Right renal pelvis (tissue), 4 donors: Measurements from ENCODE around the gene SEMA4G. TPM values are rescaled to one million over a fixed set of nuclear protein-coding genes. Genes with fewer than 3 reads are reported as not detected.
"Not testable (repeated sequence)": the region's sequence is repeated elsewhere in the genome, so short reads cannot be mapped to it uniquely, and the experiment has no call there.

Experiments
- DNase-seq, 4 donors: peaks; one replicate each; pipeline ENCODE4 v3.0.0-alpha.2; 2013; ENCODE audit warnings: low read depth in 4 of 4, low spot score in 3 of 4, missing footprints in 1 of 4
- polyA plus RNA-seq, 4 donors: library from polyadenylated mRNA; unstranded; fragments of 120-200 nt; gene quantifications; one replicate each; pipeline ENCODE4 v1.2.1, GENCODE V29; 2013; ENCODE audit not compliant: insufficient read length in 4 of 4

The SEMA4G gene
- polyA plus RNA-seq, 4 donors, result 43.1 to 55.2 (median 46.7) TPM

DNA sequence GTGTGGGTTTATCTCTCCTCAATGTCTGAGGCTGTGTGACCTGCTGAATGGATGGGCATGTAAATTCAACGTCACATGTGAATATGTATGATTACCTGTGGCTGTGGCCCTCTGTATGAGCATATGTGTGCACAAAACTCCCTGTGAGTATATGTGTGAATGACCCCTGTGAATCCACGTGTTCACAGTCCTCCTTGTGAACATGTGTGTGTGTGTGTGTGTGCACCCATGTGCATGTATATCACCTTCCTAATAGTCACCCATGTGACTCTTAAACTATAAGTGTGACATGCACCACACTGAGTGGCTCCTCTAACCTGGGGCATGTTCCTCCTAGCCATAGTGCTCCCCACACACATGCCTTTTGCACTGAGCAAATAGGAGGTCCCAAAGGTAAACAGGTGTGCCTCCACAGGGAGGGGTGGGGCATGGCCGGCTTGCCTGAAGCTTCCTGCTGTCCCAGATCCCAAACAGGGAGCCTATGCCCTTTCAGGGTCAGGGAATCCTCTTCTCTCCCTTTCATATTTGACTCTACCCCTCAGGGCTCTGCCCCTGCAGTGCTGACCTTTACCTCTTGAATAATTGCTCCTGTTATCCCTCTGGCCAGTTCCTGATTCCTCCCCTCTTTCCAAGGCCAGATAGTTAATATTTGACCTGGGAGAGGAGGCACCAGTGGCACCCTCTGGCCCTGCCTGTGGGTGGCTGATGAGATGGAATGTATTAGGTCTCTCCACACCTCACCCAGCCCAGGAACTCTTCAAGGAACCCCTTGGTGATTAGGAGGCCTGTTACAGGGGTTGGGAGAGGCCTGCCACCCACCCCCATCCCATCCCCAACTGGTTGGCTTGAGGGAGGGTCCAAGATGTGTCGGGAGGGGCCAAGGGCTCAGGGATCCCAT lies 1.9 kb downstream of the SEMA4G start:
- DNase-seq, result no peak

- DNase-seq, result no peak
These were observed 3.0 kb downstream of the SEMA4G start for GRCh38 chr10:100972115-100972903.

DNA sequence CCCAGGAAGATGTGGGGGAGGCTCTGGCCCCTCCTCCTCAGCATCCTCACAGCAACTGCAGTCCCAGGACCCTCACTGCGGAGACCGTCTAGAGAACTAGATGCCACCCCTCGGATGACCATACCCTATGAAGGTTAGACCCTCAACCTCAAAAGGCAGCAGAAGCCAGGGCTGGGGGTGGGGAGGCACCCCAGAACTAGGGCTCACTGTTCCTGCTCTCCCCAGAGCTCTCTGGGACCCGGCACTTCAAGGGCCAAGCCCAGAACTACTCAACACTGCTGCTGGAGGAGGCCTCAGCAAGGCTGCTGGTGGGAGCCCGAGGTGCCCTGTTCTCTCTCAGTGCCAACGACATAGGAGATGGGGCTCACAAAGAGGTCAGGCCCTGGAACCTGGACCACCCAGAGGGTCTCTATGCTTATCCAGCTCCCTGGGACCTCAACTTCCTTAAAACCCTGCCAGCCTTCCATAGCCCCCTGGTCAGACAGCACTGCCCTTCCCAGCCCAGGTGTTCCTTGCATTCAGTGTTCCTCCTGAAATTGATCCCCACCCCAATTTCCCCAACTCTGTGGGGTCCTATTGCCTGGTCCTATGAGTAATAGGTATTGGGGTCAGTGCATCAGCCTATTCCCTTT lies 3.7 kb downstream of the SEMA4G start:
- no peak for DNase-seq

GRCh38 chr10:100975397-100975796 lies 6.1 kb downstream of the SEMA4G start:
- not testable (repeated sequence) for DNase-seq

GRCh38 chr10:100976906-100977305 lies 7.6 kb downstream of the SEMA4G start:
- no peak for DNase-seq

DNA sequence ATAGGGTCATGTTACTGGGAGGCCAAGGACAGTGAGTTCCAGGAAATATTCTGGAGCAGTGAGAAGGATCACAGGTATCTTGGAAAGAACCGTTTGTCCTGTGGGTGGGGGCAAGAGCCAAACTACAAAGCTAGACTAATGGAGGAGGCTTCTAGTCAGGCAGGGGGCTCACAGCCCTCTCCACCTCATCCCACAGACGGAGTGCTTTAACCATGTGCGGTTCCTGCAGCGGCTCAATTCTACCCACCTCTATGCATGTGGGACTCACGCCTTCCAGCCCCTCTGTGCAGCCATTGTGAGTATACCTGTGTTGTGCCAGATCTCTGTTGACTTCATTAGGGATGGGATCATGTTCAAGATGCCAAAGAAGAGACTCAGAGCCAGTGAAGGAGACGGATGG lies 8.1 kb downstream of the SEMA4G start:
- no peak for DNase-seq

GRCh38 chr10:100978121-100978900 lies 9.0 kb downstream of the SEMA4G start:
- DNase-seq, result no peak

- DNase-seq, result no peak
These were observed 9.5 kb downstream of the SEMA4G start for GRCh38 chr10:100978901-100979195.

- DNase-seq, result no peak
These were observed 10.5 kb downstream of the SEMA4G start for GRCh38 chr10:100979791-100980272.

GRCh38 chr10:100980311-100980710 lies 11.0 kb downstream of the SEMA4G start:
- no peak for DNase-seq

- DNase-seq, result no peak
These were observed 11.4 kb downstream of the SEMA4G start for GRCh38 chr10:100980711-100981110.

- DNase-seq, result no peak
These were observed 12.0 kb downstream of the SEMA4G start for GRCh38 chr10:100981178-100981772.

- no peak for DNase-seq
These were observed 13.9 kb downstream of the SEMA4G start for GRCh38 chr10:100982916-100983830.

DNA sequence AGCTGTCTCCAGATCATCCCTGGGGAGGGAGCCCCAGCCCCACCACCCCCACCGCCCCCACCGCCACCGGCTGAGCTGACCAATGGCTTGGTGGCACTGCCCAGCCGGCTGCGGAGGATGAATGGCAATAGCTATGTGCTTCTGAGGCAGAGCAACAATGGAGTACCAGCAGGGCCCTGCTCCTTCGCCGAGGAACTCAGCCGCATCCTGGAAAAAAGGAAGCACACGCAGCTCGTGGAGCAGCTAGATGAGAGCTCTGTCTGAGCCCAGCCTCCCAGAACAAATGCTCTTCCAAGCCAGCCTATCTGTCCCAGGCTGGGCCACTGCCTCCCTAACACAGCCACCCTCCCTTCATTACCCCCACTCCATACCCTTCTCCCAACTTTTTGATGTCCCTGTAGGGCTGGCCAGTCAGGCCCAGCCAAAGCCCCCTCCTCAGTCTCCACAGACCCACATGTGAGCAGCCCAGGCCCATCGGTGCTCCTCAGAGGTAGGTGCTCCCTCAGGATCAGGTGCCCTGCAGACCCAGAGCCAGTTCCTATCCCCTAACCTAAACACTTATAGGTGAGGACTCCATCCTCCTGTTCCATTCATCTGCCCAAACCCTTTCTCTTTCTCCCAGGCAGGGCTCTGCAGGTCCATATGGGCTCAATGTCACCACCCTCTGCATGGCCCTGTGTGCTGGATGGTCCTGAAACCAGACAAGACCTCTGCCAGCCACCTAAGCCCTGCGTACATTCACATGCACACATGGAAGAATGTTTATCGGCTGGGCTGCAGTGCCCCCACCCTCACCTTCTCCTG lies 14.8 kb downstream of the SEMA4G start:
- DNase-seq, result no peak

DNA sequence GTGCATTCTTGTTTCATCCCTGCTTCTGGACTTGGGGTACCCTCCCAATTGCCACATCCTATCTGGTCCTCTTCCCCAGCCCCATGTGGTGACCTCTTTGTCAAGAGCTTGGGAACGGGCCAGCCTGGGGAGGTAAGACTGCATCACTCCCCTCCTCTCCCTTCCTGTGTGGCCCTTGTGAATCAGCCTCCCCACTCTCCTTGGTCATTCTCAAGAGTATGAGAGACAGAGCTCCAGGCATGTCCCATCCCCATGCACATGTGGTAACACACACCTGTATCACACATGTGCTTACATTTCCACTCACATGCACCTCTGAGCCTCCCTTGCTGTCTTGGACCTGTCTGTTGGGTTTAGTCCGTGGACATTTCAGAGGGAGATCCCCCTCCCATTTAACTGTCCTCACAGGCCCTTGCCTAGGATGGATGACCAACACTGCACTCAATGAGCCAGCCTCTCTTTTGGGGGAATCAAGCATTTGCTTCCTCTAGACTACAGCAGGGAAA lies 15.4 kb downstream of the SEMA4G start:
- DNase-seq, result no peak

DNA sequence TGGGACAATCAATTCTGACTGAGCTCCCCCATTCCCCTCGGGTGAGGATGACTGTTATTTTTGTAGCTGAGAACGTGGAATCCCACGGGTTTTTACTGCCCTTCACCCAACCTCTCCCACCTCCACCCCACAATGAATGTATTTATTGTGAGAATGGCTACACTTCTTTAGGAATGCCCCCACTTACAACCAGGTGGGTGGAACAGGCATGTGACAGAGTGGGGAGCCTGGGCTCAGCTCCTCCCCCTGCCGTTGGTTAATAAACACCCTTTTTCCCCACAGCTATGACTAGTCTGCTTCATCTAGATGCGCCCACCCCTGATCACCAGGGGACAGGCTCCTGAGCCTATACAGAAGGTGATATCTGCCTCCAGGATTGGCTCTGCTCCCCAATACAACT lies 16.0 kb downstream of the SEMA4G start:
- DNase-seq, result no peak

DNA sequence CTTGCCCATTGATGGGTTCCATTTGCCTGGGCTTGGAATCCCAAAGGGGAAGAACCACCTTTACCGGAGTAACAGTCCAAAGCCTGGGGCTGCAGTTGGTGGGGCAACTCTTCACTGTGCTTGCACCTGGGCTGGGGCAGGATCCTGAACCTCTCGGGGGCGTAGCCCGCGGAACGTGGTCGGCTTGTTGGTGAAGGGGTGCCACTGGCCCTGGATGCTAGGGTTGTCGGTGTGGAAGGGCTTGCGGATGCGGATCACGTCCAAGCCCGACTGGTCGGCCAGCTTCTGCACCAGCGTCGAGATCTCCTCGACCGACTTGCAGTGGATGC lies 17.3 kb downstream of the SEMA4G start:
- no peak for DNase-seq
